ENCODE data around the gene DGAT2. TPM values are rescaled to one million over a fixed set of nuclear protein-coding genes. Genes with fewer than 3 reads are reported as not detected.

Gene DGAT2, protein sequence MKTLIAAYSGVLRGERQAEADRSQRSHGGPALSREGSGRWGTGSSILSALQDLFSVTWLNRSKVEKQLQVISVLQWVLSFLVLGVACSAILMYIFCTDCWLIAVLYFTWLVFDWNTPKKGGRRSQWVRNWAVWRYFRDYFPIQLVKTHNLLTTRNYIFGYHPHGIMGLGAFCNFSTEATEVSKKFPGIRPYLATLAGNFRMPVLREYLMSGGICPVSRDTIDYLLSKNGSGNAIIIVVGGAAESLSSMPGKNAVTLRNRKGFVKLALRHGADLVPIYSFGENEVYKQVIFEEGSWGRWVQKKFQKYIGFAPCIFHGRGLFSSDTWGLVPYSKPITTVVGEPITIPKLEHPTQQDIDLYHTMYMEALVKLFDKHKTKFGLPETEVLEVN
- 0.65 and 2.9 TPM in 2 replicates for total RNA-seq

DNA sequence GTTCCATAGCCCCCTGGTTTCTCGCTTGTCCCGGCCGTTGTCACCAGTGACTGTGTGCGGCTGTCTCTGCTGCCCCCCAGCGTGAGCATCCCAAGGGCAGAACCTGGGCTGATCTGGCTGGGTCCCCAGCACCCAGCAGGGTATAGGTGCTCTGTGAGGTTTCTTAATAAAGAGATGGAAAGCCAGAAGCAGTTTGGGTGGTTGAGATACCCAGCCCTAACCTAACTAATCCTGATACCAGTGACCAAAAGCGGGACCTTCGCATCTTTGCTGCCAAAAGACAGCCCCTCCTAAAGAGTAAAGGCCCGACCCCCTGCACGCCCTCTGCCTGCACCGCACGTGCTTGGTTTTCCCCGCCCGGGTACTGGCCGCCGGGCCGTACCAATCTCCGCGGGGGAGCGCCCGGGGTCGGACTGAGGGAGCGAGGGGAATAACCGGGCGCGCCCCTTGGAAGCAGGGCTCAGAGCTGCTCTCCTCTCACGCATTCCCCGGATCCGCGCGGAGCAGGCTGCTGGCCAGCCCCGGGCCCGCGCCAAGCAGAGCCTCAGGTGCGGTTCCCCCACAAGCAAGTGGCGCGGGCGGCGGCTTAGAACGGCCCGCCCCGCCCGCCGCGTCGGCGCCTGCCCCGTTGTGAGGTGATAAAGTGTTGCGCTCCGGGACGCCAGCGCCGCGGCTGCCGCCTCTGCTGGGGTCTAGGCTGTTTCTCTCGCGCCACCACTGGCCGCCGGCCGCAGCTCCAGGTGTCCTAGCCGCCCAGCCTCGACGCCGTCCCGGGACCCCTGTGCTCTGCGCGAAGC lies at the start of gene DGAT2:
DGAT2 (plus strand) TSS at position 667 of the 797 bp plus-strand sequence. CDS start 214 bp downstream, outside the sequence.

DNA sequence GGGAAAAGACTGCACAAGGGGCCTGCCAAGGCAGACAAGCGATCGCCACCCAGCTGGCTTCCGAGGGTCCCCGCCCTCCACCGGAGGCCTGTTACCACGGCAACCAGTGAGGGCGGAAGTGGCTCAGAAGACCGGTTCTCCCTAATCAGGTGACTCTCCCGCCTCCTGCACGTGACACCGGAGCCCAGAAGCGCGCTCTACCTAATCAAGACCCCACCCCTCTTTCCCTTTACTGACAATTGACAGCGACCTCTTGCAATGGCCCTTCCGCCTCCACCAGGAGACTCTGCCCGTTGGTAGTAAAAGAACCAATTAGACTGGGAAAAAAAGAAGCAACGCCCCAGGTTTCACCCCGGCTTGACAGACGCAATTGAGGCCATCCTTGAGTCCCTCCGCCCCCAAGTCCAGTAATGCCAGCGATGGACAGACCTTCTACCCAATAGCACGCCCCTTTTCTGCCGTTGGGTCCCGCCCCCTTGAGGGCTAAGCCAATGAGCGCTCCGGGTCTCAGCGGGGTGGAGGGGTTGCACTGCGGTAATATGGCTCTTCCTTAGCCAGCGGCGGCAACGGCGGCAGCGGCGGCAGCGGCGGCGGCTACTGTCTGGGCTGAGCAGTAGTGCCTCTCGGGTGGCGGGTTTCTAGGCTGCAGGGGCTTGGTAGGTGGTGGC lies 46.2 kb downstream of the DGAT2 start, which contains the start of gene UVRAG:
UVRAG (plus strand) TSS at position 534 of the 668 bp plus-strand sequence. CDS start 198 bp downstream, outside the sequence.

Other genes with a start within 250 kb of the DGAT2 start
- gene GDPD5, start 242.8 kb upstream of the DGAT2 start, total RNA-seq = 9.6 and 22.6 TPM in 2 replicates
- 285 and 589 TPM in 2 replicates for gene SERPINH1, start 206.5 kb upstream of the DGAT2 start, total RNA-seq
- 0.06 and 0.32 TPM in 2 replicates for gene MAP6, start 99.7 kb upstream of the DGAT2 start, total RNA-seq
- not detected in 2 replicates for gene MOGAT2, start 50.9 kb upstream of the DGAT2 start, total RNA-seq
- 56.3 and 125 TPM in 2 replicates for gene UVRAG, start 46.4 kb downstream of the DGAT2 start, total RNA-seq

All from bladder microvascular endothelial cell (primary cell).